Mesothelial cell of epicardium (in vitro differentiated cells): ENCODE data around the gene PHLDA2. TPM values are rescaled to one million over a fixed set of nuclear protein-coding genes. Genes with fewer than 3 reads are reported as not detected.

ENCODE experiments used
- DNase-seq, 2 experiments: peaks; one replicate each; pipeline ENCODE4 v3.0.0; 2021; ENCODE audit warnings: low spot score in 2 of 2; ENCODE audit not compliant: unreplicated experiment in 2 of 2
- H3K27ac Mint-ChIP-seq: 2 replicates; pipeline ENCODE4 v1.8.0; 2021; ENCODE audit warnings: mixed read lengths
- H3K27me3 Mint-ChIP-seq: 2 replicates; pipeline ENCODE4 v1.8.0; 2021; ENCODE audit warnings: low read depth, mixed read lengths
- H3K36me3 Mint-ChIP-seq: 2 replicates; pipeline ENCODE4 v1.8.0; 2021; ENCODE audit warnings: mixed read lengths
- H3K4me1 Mint-ChIP-seq: 2 replicates; pipeline ENCODE4 v1.8.0; 2021; ENCODE audit warnings: mixed read lengths
- H3K4me3 Mint-ChIP-seq: 2 replicates; pipeline ENCODE4 v1.8.0; 2021; ENCODE audit warnings: mild to moderate bottlenecking, moderate library complexity, mixed read lengths
- H3K9me3 Mint-ChIP-seq: 2 replicates; pipeline ENCODE4 v1.8.0; 2021; ENCODE audit warnings: mixed read lengths
- total RNA-seq: library from RNA; stranded (reverse); gene quantifications from 3 replicates; pipeline ENCODE4 v1.2.1, GENCODE V29; 2021
- TF ChIP-seq, protein P1 (sequence below): fragments of 200-600 bp; sonication (generic); IDR thresholded peaks from one replicate; pipeline ENCODE4 v1.5.0; 2021; ENCODE audit warnings: antibody characterized with exemption; ENCODE audit not compliant: unreplicated experiment

The PHLDA2 gene
- total RNA-seq, 1 donor from 2014 or later = 1.9 TPM

- H3K27ac Mint-ChIP-seq = no peak overlapping the region
- H3K36me3 Mint-ChIP-seq = peaks cover 15% of the 10 kb centered on the region
- H3K4me1 Mint-ChIP-seq = peaks cover 12% of the 10 kb centered on the region
- H3K9me3 Mint-ChIP-seq = peaks cover 12% of the 10 kb centered on the region
- H3K27me3 Mint-ChIP-seq = no peaks in the 10 kb centered on the region
- TF ChIP-seq, protein P1, sequence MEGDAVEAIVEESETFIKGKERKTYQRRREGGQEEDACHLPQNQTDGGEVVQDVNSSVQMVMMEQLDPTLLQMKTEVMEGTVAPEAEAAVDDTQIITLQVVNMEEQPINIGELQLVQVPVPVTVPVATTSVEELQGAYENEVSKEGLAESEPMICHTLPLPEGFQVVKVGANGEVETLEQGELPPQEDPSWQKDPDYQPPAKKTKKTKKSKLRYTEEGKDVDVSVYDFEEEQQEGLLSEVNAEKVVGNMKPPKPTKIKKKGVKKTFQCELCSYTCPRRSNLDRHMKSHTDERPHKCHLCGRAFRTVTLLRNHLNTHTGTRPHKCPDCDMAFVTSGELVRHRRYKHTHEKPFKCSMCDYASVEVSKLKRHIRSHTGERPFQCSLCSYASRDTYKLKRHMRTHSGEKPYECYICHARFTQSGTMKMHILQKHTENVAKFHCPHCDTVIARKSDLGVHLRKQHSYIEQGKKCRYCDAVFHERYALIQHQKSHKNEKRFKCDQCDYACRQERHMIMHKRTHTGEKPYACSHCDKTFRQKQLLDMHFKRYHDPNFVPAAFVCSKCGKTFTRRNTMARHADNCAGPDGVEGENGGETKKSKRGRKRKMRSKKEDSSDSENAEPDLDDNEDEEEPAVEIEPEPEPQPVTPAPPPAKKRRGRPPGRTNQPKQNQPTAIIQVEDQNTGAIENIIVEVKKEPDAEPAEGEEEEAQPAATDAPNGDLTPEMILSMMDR = no peak
- DNase-seq = no peak
- peak overlapping the region; percentile 70 for H3K4me3 Mint-ChIP-seq
Observed at GRCh38 chr11:2902784-2903671, 26.2 kb downstream of the PHLDA2 start.

DNA sequence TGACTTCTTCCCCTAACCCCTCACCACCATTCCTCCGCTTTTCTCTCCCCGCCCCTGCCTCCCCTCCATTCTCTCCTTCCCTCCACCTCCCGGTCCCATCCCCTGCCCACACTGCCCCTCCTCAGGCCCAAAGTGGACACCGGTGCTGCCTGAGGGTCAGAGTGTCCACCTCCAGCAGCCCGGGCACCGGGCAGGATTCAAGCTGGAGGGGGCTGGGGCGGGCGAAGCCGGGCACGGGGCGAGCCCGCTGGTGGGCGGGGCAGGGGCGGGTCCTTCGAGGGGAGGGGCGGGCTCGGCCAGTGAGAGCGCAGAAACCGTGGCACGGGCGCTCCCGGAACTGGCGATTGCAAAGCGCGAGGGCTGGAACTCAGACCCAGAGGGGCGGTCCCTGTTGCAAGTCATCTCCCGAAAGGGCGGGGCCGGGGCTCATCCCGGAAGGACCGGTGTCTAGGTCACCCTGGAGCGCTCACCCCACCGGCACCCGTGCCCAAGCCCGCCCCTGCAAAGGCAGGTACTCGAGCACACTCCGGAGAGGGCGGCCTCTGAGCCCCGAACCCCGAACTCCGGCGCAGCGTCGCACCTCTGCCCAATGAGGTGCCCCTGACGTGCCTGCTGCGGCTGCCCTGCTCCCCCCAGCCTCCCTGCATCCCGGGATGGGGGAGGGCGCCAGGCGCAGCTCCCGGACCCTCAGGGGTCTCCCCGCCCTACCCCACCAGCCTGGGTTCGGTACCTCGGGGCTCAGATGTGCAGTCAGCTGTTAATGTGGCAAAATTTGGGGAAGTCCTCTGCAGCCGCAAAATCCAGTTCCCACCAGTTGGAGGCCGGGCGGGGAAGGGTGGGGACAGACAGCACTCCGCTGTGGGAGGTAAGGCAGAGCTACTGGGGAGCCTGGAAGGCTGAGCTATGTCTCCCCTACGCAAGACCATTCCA lies 27.1 kb downstream of the PHLDA2 start:
- Mint-ChIP-seq H3K4me3 (peak overlapping the region; percentile 70), H3K36me3 (peaks cover 15% of the 10 kb centered on the region), H3K4me1 (peaks cover 12% of the 10 kb centered on the region), H3K27me3 (no peaks in the 10 kb centered on the region), H3K9me3 (peaks cover 12% of the 10 kb centered on the region), H3K27ac (no peak overlapping the region)
- TF ChIP-seq, protein P1 = no peak
- peak; percentile 74 to 81 for DNase-seq

GRCh38 chr11:2901196-2901796 lies 27.9 kb downstream of the PHLDA2 start:
- peak overlapping the region; percentile 38 for H3K4me3 Mint-ChIP-seq
- peaks cover 15% of the 10 kb centered on the region for H3K36me3 Mint-ChIP-seq
- no peak for DNase-seq
- peak overlapping the region; percentile 25 for H3K27ac Mint-ChIP-seq
- peaks cover 12% of the 10 kb centered on the region for H3K9me3 Mint-ChIP-seq
- TF ChIP-seq, protein P1 = no peak
- H3K4me1 Mint-ChIP-seq = peaks cover 12% of the 10 kb centered on the region
- H3K27me3 Mint-ChIP-seq = no peaks in the 10 kb centered on the region

DNA sequence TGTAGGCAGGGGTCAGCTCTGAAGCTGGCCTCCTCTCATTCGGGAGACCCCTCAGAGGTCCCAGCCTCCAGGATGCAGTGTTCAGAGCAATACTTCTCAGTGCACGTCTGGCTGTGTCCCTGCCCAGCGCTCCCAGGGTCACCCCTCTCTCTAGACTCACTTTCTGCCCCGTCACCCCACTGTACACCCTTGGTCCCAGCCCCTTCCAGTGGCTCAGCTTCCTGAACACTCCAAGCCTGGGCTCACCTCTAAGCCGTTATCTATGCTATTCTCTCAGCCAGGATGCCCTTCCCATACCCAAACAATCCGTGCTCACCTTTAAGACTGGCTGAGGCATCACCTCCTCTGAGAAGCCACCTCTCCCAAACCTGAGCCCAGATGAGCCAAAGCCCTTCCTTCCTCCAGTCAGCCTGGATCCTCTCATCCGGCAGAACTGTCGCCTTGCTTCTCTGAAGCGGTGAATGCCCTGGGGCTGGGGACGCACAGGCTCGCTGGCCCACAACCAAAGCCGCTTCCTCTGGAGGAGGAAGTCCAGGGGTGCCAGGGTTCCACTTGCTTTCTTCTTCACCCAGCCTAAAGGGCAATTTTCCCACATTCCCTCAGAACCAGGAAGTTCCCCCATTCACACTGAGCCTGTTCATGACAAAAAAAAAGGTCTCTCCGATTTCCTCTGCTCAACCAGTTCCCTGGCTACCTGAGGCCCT lies 30.0 kb downstream of the PHLDA2 start:
- Mint-ChIP-seq H3K4me1 (peaks cover 12% of the 10 kb centered on the region), H3K36me3 (no peaks in the 10 kb centered on the region), H3K27ac (no peak overlapping the region), H3K4me3 (no peak overlapping the region), H3K9me3 (no peaks in the 10 kb centered on the region), H3K27me3 (no peaks in the 10 kb centered on the region)
- TF ChIP-seq, protein P1 = no peak
- no peak for DNase-seq
